GM19395 (cell line): Measurements from ENCODE around the gene FBXL15.

Experiments
- ATAC-seq: cut with Tn5 transposase; IDR thresholded peaks from one replicate; pipeline ENCODE4 v1.9.1; 2021; ENCODE audit warnings: mild to moderate bottlenecking, moderate library complexity; ENCODE audit not compliant: unreplicated experiment

FBXL15 gene

DNA sequence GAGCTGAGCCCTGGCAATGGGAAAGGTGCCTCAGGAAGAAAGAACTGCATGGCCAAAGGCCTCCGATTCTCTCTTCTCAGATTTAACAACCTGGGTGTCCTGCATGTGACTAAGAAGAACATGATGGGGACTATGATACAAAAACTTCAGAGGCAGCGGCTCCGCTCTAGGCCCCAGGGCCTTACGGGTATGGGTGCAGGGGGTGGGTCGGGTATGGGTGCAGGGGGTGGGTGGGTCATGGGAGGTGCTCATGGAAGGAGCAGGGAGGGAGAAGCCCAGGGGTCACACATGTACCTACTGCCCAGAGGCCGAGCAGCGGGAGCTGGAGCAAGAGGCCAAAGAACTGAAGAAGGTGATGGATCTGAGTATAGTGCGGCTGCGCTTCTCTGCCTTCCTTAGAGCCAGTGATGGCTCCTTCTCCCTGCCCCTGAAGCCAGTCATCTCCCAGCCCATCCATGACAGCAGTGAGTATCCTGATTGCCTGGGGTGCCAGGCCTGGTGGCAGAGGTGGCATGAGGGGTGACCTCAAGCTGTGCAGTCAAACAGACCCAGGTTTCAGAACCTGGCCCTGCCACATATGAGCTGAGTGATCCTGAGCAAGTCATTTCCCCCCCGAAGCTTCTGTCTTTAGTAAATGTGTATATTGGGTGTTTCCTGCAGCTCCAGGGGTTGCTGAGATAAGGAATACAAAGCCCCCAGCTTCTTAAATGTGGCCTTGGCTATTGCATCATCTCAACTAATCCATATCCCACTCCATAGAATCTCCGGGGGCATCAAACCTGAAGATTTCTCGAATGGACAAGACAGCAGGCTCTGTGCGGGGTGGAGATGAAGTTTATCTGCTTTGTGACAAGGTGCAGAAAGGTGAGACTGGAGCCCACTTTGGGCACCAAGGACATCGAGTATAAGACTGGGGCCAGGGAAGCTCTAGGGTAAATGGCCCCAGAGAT, 23.1 kb upstream of the FBXL15 start:
- no peak for ATAC-seq

DNA sequence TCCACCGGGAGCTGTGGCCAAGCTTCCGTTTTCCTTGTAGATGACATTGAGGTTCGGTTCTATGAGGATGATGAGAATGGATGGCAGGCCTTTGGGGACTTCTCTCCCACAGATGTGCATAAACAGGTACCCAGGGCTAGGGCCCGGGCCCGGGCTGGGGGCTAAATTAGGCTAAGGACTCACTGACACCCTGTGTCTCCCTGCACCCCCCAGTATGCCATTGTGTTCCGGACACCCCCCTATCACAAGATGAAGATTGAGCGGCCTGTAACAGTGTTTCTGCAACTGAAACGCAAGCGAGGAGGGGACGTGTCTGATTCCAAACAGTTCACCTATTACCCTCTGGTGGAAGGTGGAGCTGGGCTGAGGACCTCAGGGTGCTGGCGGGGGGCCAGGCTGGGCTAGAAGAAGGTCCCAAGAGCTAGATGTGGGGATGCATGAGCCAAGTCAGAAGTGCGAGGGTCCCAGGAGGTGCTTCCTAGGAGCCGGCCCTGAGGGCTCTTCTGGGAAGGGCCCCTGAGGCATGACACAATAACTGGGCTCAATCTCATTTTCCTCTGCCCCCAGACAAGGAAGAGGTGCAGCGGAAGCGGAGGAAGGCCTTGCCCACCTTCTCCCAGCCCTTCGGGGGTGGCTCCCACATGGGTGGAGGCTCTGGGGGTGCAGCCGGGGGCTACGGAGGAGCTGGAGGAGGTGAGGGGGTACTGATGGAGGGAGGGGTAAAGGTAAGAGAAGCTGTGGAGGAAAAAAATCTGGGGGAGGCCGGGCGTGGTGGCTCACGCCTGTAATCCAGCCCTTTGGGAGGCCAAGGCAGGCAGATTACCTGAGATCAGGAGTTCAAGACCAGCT, 22.2 kb upstream of the FBXL15 start:
- ATAC-seq, result no peak

DNA sequence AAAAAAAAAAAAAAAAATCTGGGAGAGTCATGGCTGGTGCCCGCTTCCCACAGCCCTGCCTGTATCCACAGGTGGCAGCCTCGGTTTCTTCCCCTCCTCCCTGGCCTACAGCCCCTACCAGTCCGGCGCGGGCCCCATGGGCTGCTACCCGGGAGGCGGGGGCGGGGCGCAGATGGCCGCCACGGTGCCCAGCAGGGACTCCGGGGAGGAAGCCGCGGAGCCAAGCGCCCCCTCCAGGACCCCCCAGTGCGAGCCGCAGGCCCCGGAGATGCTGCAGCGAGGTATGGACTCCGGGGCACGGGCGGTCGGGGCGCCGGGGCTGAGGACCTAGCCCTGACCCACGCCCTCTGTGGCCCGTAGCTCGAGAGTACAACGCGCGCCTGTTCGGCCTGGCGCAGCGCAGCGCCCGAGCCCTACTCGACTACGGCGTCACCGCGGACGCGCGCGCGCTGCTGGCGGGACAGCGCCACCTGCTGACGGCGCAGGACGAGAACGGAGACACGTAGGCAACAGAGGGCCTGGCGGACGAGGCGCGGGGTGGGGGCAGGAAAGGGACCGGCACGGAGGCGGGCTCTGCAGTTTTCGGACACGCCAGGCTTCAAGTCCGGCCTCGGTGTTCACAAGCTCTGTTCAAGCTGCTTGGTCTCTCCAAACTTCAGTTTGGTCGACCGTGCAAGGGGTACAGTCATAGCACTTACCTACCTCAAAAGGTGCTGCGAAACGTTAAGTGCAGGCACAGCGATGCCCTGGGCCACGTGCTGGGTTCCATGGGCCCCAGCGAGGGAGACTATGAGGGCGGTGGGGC, 21.2 kb upstream of the FBXL15 start:
- ATAC-seq, result peak; percentile 51

DNA sequence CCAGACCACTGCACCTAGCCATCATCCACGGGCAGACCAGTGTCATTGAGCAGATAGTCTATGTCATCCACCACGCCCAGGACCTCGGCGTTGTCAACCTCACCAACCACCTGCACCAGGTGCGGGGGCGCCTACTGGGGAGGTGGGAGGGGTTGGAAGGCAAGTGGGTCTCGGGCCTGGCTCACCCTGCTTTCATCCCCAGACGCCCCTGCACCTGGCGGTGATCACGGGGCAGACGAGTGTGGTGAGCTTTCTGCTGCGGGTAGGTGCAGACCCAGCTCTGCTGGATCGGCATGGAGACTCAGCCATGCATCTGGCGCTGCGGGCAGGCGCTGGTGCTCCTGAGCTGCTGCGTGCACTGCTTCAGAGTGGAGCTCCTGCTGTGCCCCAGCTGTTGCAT, 20.6 kb upstream of the FBXL15 start:
- ATAC-seq, result no peak

DNA sequence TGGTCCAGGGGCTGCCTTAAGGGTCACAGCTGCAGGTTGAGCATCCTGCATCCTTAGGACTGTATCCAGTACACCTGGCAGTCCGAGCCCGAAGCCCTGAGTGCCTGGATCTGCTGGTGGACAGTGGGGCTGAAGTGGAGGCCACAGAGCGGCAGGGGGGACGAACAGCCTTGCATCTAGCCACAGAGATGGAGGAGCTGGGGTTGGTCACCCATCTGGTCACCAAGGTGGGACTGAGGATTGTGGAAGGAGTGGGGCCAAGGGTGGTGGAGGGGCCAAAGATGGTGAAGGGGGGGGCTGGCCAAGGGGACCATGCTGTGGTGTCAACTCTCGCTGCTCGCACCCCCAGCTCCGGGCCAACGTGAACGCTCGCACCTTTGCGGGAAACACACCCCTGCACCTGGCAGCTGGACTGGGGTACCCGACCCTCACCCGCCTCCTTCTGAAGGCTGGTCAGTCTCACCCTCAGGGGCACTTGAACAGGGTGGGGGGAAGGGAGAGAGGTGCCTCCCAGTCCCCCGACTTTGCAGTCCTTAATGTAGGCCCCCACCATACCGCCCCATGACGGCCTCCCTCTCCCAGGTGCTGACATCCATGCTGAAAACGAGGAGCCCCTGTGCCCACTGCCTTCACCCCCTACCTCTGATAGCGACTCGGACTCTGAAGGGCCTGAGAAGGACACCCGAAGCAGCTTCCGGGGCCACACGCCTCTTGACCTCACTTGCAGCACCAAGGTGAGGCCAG, 19.9 kb upstream of the FBXL15 start:
- ATAC-seq, result no peak

DNA sequence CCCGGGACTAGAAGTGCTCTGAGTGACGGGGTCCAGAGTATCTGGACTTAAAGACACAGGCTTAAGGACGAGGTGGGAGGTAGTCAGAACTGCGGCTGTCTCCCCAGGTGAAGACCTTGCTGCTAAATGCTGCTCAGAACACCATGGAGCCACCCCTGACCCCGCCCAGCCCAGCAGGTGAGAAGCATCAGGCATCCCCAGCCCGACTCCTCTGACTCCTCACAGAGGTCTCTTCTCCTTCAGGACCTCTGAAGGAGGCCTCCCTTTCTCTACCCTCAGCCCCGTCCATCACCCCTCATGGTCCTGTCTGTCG, 19.3 kb upstream of the FBXL15 start:
- ATAC-seq, result no peak

DNA sequence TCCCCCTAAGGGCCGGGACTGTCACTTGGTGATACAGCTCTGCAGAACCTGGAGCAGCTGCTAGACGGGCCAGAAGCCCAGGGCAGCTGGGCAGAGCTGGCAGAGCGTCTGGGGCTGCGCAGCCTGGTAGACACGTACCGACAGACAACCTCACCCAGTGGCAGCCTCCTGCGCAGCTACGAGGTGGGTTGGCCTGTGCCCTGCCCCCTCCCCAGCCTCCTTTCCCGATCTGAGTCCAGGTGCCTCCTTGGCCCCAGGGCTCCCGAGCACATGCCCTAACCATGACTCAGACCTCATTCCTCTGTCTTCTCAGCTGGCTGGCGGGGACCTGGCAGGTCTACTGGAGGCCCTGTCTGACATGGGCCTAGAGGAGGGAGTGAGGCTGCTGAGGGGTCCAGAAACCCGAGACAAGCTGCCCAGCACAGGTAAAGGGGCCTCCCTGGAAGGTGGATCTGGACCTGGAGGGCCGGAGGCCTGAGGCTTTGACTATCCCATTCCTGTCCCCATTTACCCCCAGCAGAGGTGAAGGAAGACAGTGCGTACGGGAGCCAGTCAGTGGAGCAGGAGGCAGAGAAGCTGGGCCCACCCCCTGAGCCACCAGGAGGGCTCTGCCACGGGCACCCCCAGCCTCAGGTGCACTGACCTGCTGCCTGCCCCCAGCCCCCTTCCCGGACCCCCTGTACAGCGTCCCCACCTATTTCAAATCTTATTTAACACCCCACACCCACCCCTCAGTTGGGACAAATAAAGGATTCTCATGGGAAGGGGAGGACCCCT, 18.7 kb upstream of the FBXL15 start:
- ATAC-seq, result no peak

DNA sequence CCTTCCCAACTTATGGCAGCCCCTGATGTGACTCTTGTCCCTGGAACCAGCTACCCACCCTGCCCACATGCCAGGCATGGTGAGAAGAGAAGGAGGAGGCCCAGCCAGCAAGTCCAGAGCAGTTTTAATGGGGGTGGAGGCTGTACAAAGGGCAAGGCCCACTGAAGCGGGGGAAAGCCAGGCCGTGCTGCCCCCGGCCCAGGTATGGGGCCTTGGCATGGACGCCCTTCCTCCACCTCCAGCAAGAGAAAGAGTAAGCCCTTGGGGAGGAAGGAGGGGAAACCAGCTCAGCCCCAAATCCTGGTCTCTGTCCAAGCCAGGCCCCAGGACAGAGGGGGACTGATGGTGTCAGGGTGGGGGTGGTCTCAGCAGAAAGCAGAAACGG, 18.1 kb upstream of the FBXL15 start:
- ATAC-seq, result no peak

GRCh38 chr10:102403115-102403514, 17.5 kb upstream of the FBXL15 start:
- ATAC-seq, result no peak

GRCh38 chr10:102404361-102405107, 16.1 kb upstream of the FBXL15 start:
- no peak for ATAC-seq

DNA sequence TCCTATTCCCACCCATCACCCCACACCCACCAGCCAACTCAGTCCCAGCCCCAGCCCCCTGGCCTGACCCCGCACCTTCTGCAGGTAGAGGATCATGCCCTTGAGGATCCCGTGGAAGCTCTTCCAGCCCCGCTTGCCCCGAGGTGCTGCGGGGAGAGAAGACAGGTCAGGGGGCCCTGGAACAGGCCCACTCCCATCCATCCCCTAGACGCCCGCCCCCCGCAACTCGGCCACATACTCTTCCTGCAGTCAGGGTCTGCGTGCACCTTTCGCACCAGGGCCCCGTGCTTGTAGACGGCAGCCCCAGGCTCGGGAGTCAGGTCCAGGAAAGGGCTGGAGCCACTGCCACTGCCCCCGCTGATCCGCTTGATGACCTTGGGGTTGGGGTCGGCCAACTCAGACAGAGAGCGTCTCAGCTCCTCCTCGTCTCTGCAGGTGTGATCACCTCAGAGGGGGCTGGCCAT, 15.5 kb upstream of the FBXL15 start:
- no peak for ATAC-seq

- ATAC-seq, result no peak
These were observed 15.0 kb upstream of the FBXL15 start for GRCh38 chr10:102405632-102406031.

DNA sequence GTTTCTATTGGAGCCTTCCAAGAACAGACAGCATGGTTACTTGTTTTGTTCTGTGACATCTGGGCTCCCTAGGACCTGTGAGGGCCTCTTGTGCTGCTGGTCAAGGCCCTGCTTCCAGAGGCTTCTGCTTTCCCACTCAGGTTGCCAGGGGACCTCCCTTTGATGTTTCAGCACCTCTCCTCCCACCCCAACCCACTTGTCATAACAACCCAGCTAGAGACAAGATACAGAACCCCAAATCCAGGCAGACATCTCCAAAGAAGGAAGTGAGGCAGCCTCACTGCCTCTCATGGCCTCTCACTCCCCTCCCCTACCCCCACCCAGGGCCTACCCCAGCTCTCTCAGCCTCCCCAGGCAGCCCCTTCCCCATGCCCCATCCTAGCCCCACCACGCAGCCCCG, 13.8 kb upstream of the FBXL15 start:
- no peak for ATAC-seq

- no peak for ATAC-seq
These were observed 13.1 kb upstream of the FBXL15 start for GRCh38 chr10:102407425-102408130.

- no peak for ATAC-seq
These were observed 12.4 kb upstream of the FBXL15 start for GRCh38 chr10:102408131-102408727.

DNA sequence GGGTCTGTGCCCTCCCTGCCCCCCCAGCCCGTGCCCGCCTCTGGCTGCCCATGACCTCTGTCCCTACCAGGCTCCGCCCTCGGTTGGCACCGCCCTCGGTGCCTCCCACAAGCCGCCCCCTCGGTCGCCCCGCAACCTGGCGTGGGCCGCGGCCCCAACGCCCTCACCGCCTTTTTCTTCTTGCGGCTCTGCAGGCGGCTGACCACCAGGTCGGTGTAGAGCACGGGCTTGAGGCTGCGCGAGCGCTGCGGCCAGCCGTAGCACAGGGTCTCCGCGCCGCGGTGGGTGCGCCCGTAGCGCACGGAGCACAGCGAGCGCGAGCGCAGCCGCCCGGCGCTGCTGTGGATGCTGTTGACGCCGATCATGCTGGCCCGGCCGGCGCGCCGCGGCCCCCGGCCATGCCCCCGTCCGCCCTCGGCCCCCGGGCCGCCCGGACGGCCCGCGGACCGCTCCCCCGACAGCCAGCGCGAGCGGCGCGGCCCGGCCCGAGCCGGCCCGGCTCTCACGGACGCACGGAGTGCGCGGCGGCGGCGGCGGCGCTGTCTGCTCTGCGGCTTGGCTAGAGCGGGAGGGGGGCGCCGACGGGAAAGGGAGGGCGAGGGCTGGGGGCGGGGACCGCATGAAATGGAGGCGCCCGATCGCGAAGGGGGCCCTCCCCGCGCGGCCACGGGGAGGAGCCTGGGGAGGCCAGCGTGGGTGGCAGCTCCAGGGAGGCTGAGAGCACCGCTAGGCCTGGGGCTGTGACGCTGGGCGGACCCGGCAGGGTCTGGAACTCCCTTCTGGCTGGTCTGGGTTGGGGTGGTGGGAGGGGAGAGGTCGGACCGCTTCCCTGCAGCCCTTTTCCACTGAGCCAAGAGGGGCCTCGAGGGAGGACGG, 11.7 kb upstream of the FBXL15 start:
- ATAC-seq, result no peak
